HCT116 (cell line): ENCODE measurements around the gene PRR5L. TPM values are rescaled to one million over a fixed set of nuclear protein-coding genes. Genes with fewer than 3 reads are reported as not detected.

ENCODE experiments used
- ATAC-seq: fragments of 200-7000 bp; cut with Tn5 transposase; 2 replicates; pipeline ENCODE4 v1.9.1; 2020; ENCODE audit warnings: mild to moderate bottlenecking, moderate library complexity
- BruUV-seq: library from RNA; stranded (reverse); fragments of 400-500 nt; replicated peaks from 2 replicates; lab custom pipeline; 2021; lab: Mats Ljungman, UMichigan
- CTCF ChIA-PET: fragments of 300-600 bp; sonication (Branson Sonifier 250); formaldehyde crosslinking; loops from one replicate; lab custom pipeline; 2021; ENCODE audit warnings: antibody characterized with exemption; lab: Charles Lee
- POLR2A ChIA-PET: fragments of 300-600, 350-600 bp; sonication (Branson Sonifier 250); formaldehyde crosslinking; loops from one replicate; lab custom pipeline; 2021; ENCODE audit warnings: antibody characterized with exemption; lab: Charles Lee
- RAD21 ChIA-PET, 2 experiments: fragments of 300-600 bp; sonication (Branson Sonifier 250); formaldehyde crosslinking; loops; one replicate each; lab custom pipeline; 2023; ENCODE audit warnings: low total read pairs in 2 of 2; ENCODE audit not compliant: uncharacterized antibody in 2 of 2, unreplicated experiment in 2 of 2, low non-redundant PET in 1 of 2; lab: Charles Lee
- DNase-seq: peaks from one replicate; pipeline ENCODE4 v3.0.0-alpha.2; 2010; ENCODE audit warnings: low read depth, low spot score
- H2AFZ ChIP-seq: fragments of 200-600 bp; shearing (Covaris generic), sonication (generic); 2 replicates; pipeline ENCODE4 v1.6.1; 2017; ENCODE audit warnings: low read depth, mixed run types, mixed read lengths, antibody characterized with exemption, low read length; ENCODE audit not compliant: poor library complexity, severe bottlenecking
- H3K27ac ChIP-seq: 2 replicates; pipeline ENCODE4 v1.5.1; 2012; ENCODE audit warnings: low read depth, low read length
- H3K27me3 ChIP-seq: fragments of 200-600 bp; sonication (generic); 2 replicates; pipeline ENCODE4 v1.6.1; 2016; ENCODE audit warnings: mixed run types, low read length, mixed read lengths; ENCODE audit not compliant: insufficient read depth
- H3K36me3 ChIP-seq, 2 experiments: fragments of 200-500 bp in 1 of 2; fragments of 200-600 bp in 1 of 2; sonication (Bioruptor generic) in 1 of 2; sonication (generic) in 1 of 2; 2 replicates each; pipeline versions ENCODE4 v1.5.1 to v1.6.1; 2014 to 2016; ENCODE audit warnings: low read length in 2 of 2, inconsistent platforms in 1 of 2, mixed read lengths in 1 of 2, mixed run types in 1 of 2; ENCODE audit not compliant: insufficient read depth in 2 of 2, control insufficient read depth in 1 of 2
- H3K4me1 ChIP-seq, 2 experiments: fragments of 200-600 bp in 1 of 2; sonication (generic) in 1 of 2; 2 replicates each; pipeline versions ENCODE4 v1.5.1 to v1.6.1; 2012 to 2017; ENCODE audit warnings: low read length in 2 of 2, inconsistent platforms in 1 of 2, mild to moderate bottlenecking in 1 of 2, mixed read lengths in 1 of 2, mixed run types in 1 of 2, moderate library complexity in 1 of 2; ENCODE audit not compliant: insufficient read depth in 2 of 2, control insufficient read depth in 1 of 2
- H3K4me2 ChIP-seq: fragments of 200-600 bp; sonication (generic); 2 replicates; pipeline ENCODE4 v1.6.1; 2017; ENCODE audit warnings: mixed run types, low read length, mixed read lengths
- H3K4me3 ChIP-seq, 2 experiments: fragments of 200-600 bp in 1 of 2; sonication (generic) in 1 of 2; replicated peaks in 1 of 2; 2 replicates each; pipeline ENCODE4 v1.5.1; 2011 to 2016; ENCODE audit warnings: low read length in 2 of 2, control low read depth in 1 of 2, low read depth in 1 of 2, mild to moderate bottlenecking in 1 of 2, mixed read lengths in 1 of 2, mixed run types in 1 of 2
- H3K79me2 ChIP-seq: fragments of 200-600 bp; sonication (generic); 2 replicates; pipeline ENCODE4 v1.6.1; 2017; ENCODE audit warnings: mild to moderate bottlenecking, mixed run types, low read length, moderate library complexity, mixed read lengths; ENCODE audit not compliant: insufficient read depth
- H3K9ac ChIP-seq: fragments of 200-600 bp; sonication (generic); 2 replicates; pipeline ENCODE4 v1.6.1; 2016; ENCODE audit warnings: low read length, mixed read lengths
- H3K9me2 ChIP-seq: fragments of 200-600 bp; sonication (generic), shearing (Covaris generic); 2 replicates; pipeline ENCODE4 v1.6.1; 2017; ENCODE audit warnings: mixed run types, mild to moderate bottlenecking, moderate library complexity; ENCODE audit not compliant: insufficient read depth
- H3K9me3 ChIP-seq, 2 experiments: fragments of 200-500 bp in 1 of 2; fragments of 200-600 bp in 1 of 2; sonication (Bioruptor generic) in 1 of 2; sonication (generic) in 1 of 2; 2 replicates each; pipeline ENCODE4 v1.6.1; 2014 to 2017; ENCODE audit warnings: low read length in 2 of 2, mixed read lengths in 2 of 2, inconsistent platforms in 1 of 2, low read depth in 1 of 2, mild to moderate bottlenecking in 1 of 2, mixed run types in 1 of 2, moderate library complexity in 1 of 2; ENCODE audit not compliant: control insufficient read depth in 1 of 2, insufficient read depth in 1 of 2
- H4K20me1 ChIP-seq: fragments of 200-600 bp; sonication (generic), shearing (Covaris generic); 2 replicates; pipeline ENCODE4 v1.6.1; 2017; ENCODE audit warnings: mixed run types, mild to moderate bottlenecking, moderate library complexity; ENCODE audit not compliant: insufficient read depth
- CEBPB ChIP-seq: IDR thresholded peaks from 2 replicates; pipeline ENCODE4 v1.6.1; 2012; ENCODE audit warnings: low read depth
- EZH2phosphoT487 ChIP-seq: fragments of 200-600 bp; IDR thresholded peaks from 2 replicates; pipeline ENCODE4 v1.6.1; 2018; ENCODE audit warnings: antibody characterized with exemption, borderline replicate concordance
- RAD21 ChIP-seq: IDR thresholded peaks from 2 replicates; pipeline ENCODE4 v1.6.1; 2012; ENCODE audit warnings: low read depth, mild to moderate bottlenecking
- SRF ChIP-seq: IDR thresholded peaks from 2 replicates; pipeline ENCODE4 v1.6.1; 2012; ENCODE audit warnings: low read depth
- YY1 ChIP-seq: IDR thresholded peaks from 2 replicates; pipeline ENCODE4 v1.6.1; 2011; ENCODE audit warnings: low read length, low read depth, moderate library complexity, mild to moderate bottlenecking; ENCODE audit not compliant: insufficient replicate concordance; ENCODE audit errors: extremely low read depth
- ZFX ChIP-seq: fragments of 450-650 bp; IDR thresholded peaks from 2 replicates; pipeline ENCODE4 v1.6.1; 2017
- ZNF274 ChIP-seq: fragments of 200-500 bp; sonication (Bioruptor generic); IDR thresholded peaks from 2 replicates; pipeline ENCODE4 v1.6.1; 2014; ENCODE audit warnings: mild to moderate bottlenecking, low read depth, low read length, inconsistent platforms
- intact Hi-C: fragments of 100-400 bp; cut with micrococcal nuclease; formaldehyde crosslinking; loops from 2 replicates; pipeline ENCODE4 v1.10.0; 2022
- total RNA-seq: library from RNA; stranded (reverse); gene quantifications from one replicate; pipeline ENCODE4 v1.2.1, GENCODE V29; 2021; ENCODE audit not compliant: unreplicated experiment
- TF ChIP-seq, protein P1 (sequence below): IDR thresholded peaks from 2 replicates; pipeline ENCODE4 v1.6.1; 2011; ENCODE audit warnings: mild to moderate bottlenecking, low read length, moderate library complexity; ENCODE audit not compliant: insufficient replicate concordance; ENCODE audit errors: extremely low read depth
- TF ChIP-seq, protein P2 (sequence below): IDR thresholded peaks from 2 replicates; pipeline ENCODE4 v1.6.1; 2012; ENCODE audit warnings: low read depth
- TF ChIP-seq, protein P3 (sequence below): IDR thresholded peaks from 2 replicates; pipeline ENCODE4 v1.6.1; 2012
- TF ChIP-seq, protein P4 (sequence below): IDR thresholded peaks from 2 replicates; pipeline ENCODE4 v1.6.1; 2012

PRR5L gene
- total RNA-seq, 1 experiment from 2014 or later, result 0.47 TPM

DNA sequence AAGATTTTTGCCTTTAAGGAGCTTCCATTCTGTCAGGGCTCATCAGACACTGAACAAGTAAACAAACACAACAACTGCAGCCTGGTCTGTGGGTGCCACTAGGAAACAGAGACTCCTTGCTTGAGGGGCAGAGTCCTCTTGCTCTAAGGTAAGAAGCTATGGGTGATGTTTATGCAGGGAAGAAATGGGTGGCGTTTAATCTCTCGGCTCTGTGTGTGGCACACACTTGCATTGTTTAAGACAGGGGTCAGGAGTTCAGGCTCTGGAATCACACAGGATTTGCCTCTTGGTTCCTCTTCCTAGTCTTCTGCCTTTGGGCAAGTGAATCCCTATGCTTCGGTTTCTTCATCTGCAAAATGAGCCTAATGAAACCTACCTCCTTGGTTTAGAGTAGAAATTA lies 90.3 kb downstream of the PRR5L start (continued):
- TF ChIP-seq, protein P1, sequence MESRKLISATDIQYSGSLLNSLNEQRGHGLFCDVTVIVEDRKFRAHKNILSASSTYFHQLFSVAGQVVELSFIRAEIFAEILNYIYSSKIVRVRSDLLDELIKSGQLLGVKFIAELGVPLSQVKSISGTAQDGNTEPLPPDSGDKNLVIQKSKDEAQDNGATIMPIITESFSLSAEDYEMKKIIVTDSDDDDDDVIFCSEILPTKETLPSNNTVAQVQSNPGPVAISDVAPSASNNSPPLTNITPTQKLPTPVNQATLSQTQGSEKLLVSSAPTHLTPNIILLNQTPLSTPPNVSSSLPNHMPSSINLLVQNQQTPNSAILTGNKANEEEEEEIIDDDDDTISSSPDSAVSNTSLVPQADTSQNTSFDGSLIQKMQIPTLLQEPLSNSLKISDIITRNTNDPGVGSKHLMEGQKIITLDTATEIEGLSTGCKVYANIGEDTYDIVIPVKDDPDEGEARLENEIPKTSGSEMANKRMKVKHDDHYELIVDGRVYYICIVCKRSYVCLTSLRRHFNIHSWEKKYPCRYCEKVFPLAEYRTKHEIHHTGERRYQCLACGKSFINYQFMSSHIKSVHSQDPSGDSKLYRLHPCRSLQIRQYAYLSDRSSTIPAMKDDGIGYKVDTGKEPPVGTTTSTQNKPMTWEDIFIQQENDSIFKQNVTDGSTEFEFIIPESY, result no peak
- no peak for TF ChIP-seq EZH2phosphoT487
- TF ChIP-seq, protein P2, sequence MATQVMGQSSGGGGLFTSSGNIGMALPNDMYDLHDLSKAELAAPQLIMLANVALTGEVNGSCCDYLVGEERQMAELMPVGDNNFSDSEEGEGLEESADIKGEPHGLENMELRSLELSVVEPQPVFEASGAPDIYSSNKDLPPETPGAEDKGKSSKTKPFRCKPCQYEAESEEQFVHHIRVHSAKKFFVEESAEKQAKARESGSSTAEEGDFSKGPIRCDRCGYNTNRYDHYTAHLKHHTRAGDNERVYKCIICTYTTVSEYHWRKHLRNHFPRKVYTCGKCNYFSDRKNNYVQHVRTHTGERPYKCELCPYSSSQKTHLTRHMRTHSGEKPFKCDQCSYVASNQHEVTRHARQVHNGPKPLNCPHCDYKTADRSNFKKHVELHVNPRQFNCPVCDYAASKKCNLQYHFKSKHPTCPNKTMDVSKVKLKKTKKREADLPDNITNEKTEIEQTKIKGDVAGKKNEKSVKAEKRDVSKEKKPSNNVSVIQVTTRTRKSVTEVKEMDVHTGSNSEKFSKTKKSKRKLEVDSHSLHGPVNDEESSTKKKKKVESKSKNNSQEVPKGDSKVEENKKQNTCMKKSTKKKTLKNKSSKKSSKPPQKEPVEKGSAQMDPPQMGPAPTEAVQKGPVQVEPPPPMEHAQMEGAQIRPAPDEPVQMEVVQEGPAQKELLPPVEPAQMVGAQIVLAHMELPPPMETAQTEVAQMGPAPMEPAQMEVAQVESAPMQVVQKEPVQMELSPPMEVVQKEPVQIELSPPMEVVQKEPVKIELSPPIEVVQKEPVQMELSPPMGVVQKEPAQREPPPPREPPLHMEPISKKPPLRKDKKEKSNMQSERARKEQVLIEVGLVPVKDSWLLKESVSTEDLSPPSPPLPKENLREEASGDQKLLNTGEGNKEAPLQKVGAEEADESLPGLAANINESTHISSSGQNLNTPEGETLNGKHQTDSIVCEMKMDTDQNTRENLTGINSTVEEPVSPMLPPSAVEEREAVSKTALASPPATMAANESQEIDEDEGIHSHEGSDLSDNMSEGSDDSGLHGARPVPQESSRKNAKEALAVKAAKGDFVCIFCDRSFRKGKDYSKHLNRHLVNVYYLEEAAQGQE, result no peak
- no peak for TF ChIP-seq CEBPB

DNA sequence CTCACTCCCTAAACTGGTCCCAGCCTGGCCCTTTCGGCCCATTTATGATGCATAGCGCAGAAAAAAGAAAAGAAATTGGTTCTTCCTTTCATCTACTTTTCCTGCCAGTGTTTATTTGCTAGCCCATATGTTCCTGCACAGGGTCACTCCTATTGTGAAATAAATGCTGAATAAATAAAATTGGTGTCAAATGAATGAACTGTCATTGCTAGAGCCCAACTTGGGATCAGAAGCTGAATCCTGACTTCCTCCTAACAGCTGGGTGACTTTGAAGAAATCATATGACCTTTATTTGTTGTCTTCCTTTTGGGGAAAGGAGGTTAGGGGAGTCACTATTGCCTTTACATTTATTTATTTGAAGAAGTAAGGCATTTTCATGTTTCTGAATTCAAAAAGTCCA lies 92.0 kb downstream of the PRR5L start:
- Histone ChIP-seq H3K27ac (no peak overlapping the region), H3K36me3 (no peaks in the 10 kb centered on the region), H4K20me1 (no peaks in the 10 kb centered on the region), H3K4me3 (no peak overlapping the region), H3K4me2 (no peak overlapping the region), H3K79me2 (no peaks in the 10 kb centered on the region), H3K4me1 (no peaks in the 10 kb centered on the region), H3K9me2 (no peaks in the 10 kb centered on the region), H3K27me3 (no peaks in the 10 kb centered on the region; the same call in 1 of the 2 replicates), H3K9me3 (no peaks in the 10 kb centered on the region), H2AFZ (no peak overlapping the region), H3K9ac (no peak overlapping the region)
- BruUV-seq, result no TSS peak
- DNase-seq (no peak), ATAC-seq (no peak)
- RAD21 ChIA-PET, result no interaction called here
- intact Hi-C loops, result no loop called here
- POLR2A ChIA-PET, result no interaction called here
- TF ChIP-seq ZNF274 (no peak), YY1 (no peak), ZFX (no peak), RAD21 (no peak), SRF (no peak)
- TF ChIP-seq, protein P2, result no peak
- TF ChIP-seq, protein P3, sequence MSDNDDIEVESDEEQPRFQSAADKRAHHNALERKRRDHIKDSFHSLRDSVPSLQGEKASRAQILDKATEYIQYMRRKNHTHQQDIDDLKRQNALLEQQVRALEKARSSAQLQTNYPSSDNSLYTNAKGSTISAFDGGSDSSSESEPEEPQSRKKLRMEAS, result no peak
- TF ChIP-seq, protein P4, sequence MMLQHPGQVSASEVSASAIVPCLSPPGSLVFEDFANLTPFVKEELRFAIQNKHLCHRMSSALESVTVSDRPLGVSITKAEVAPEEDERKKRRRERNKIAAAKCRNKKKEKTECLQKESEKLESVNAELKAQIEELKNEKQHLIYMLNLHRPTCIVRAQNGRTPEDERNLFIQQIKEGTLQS, result no peak
- CTCF ChIA-PET, result no interaction called here
